ENCODE measurements around the gene M1AP. TPM values are rescaled to one million over a fixed set of nuclear protein-coding genes. Genes with fewer than 3 reads are reported as not detected.
A peak's percentile ranks its signal among the peaks of the same experiment; 100 is the strongest.

The M1AP gene
- total and polyA plus RNA-seq, 5 donors from 2014 or later: not detected

GRCh38 chr2:74581463-74581862 is 66.7 kb downstream of the M1AP start:
- H3K27ac ChIP-seq (ENCODE audit: insufficient read depth, low read length, poor library complexity, severe bottlenecking): no peak overlapping the region
- Mint-ChIP-seq H3K4me1 (peaks cover 11 to 35% (median 20%) of the 10 kb centered on the region in 4 donors), H3K27me3 (no peaks in the 10 kb centered on the region), H3K9me3 (no peaks in the 10 kb centered on the region), H3K36me3 (no peaks in the 10 kb centered on the region), H3K27ac (no peak overlapping the region), H3K4me3 (no peak overlapping the region)
- ATAC-seq (ENCODE audit: low read depth in 2 of 2) (no peak), DNase-seq (no peak)
- no peaks in the 10 kb centered on the region for H3K27me3 ChIP-seq (ENCODE audit: control insufficient read depth, insufficient read depth, low read length)
- H3K4me3 ChIP-seq (ENCODE audit: low read depth, low read length): no peak overlapping the region
- H3K4me1 ChIP-seq (ENCODE audit: control insufficient read depth, insufficient read depth, low read length, poor library complexity, severe bottlenecking): peaks cover 13% of the 10 kb centered on the region
- no peaks in the 10 kb centered on the region for H3K9me3 ChIP-seq (ENCODE audit: control insufficient read depth in 2 of 2, low read length in 2 of 2)
- H3K36me3 ChIP-seq (ENCODE audit: control insufficient read depth, insufficient read depth, low read length): no peaks in the 10 kb centered on the region

DNA sequence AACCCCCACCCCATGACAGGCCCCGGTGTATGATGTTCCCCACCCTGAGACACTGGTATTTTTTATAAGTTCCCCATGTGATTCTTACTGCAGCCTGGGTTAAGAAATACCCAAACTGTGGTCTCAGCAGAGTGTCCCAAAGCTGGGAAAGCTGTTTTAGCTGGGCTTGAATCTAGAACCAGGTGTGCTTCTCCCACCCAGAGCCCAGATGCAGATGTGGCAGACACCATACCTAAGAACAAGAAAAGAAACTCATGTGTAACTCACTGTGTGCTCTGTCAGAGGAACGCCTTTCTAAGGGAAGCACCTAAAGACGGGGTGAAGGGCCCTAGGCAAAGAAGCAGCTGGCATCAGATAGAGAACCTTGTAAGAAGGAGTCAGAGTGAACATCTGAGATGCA is 69.7 kb downstream of the M1AP start:
- no peaks in the 10 kb centered on the region for H3K36me3 Mint-ChIP-seq

DNA sequence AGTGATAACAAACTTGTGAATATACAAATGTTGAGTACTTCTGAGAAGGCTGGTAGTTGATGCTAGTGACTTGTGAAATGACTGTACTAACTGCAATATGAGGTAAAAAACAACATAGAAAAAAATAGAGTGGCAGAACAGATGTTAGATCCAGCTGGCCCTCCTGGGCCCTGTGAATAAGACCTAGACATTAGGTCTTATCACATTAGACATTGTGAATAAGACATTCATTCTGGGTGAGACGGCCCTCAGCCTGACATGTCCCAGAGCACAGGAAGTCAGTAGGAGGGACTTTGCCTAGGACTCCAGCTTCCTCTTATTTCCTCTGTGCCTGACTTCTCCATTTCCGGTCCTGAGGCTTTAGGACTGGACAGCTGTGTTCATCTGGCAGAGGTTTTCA is 70.7 kb downstream of the M1AP start:
- Mint-ChIP-seq H3K27me3 (no peaks in the 10 kb centered on the region), H3K9me3 (no peaks in the 10 kb centered on the region), H3K4me3 (no peak overlapping the region), H3K27ac (peak overlapping the region in 2 of 3 donors; percentile 29 to 45), H3K4me1 (peaks cover 15 to 27% (median 21%) of the 10 kb centered on the region in 4 donors), H3K36me3 (no peaks in the 10 kb centered on the region)
- no peaks in the 10 kb centered on the region for H3K27me3 ChIP-seq (ENCODE audit: control insufficient read depth, insufficient read depth, low read length)
- H3K4me3 ChIP-seq (ENCODE audit: low read depth, low read length): no peak overlapping the region
- H3K4me1 ChIP-seq (ENCODE audit: control insufficient read depth, insufficient read depth, low read length, poor library complexity, severe bottlenecking): peaks cover 18% of the 10 kb centered on the region
- ATAC-seq (ENCODE audit: low read depth in 2 of 2): no peak
- peak in 1 of 3 donors; percentile 65 for DNase-seq
- no peaks in the 10 kb centered on the region for H3K9me3 ChIP-seq (ENCODE audit: control insufficient read depth in 2 of 2, low read length in 2 of 2)
- H3K27ac ChIP-seq (ENCODE audit: insufficient read depth, low read length, poor library complexity, severe bottlenecking): no peak overlapping the region
- H3K36me3 ChIP-seq (ENCODE audit: control insufficient read depth, insufficient read depth, low read length): no peaks in the 10 kb centered on the region

More for the DNA sequence above, 69.7 kb downstream of the M1AP start:
- no peak overlapping the region for H3K27ac Mint-ChIP-seq
- H3K4me1 Mint-ChIP-seq: peaks cover 15 to 28% (median 20%) of the 10 kb centered on the region in 4 donors
- H3K9me3 Mint-ChIP-seq: no peaks in the 10 kb centered on the region
- H3K4me3 Mint-ChIP-seq: no peak overlapping the region
- H3K27me3 ChIP-seq (ENCODE audit: control insufficient read depth, insufficient read depth, low read length): no peaks in the 10 kb centered on the region
- peaks cover 16% of the 10 kb centered on the region for H3K4me1 ChIP-seq (ENCODE audit: control insufficient read depth, insufficient read depth, low read length, poor library complexity, severe bottlenecking)
- H3K4me3 ChIP-seq (ENCODE audit: low read depth, low read length): no peak overlapping the region
- H3K27me3 Mint-ChIP-seq: no peaks in the 10 kb centered on the region
- ATAC-seq (ENCODE audit: low read depth in 2 of 2) (no peak), DNase-seq (peak in 1 of 3 donors; percentile 40)
- no peaks in the 10 kb centered on the region for H3K36me3 ChIP-seq (ENCODE audit: control insufficient read depth, insufficient read depth, low read length)
- no peaks in the 10 kb centered on the region for H3K9me3 ChIP-seq (ENCODE audit: control insufficient read depth in 2 of 2, low read length in 2 of 2)
- no peak overlapping the region for H3K27ac ChIP-seq (ENCODE audit: insufficient read depth, low read length, poor library complexity, severe bottlenecking)

GRCh38 chr2:74576863-74577229 is 71.3 kb downstream of the M1AP start:
- peaks cover 15 to 27% (median 21%) of the 10 kb centered on the region in 4 donors for H3K4me1 Mint-ChIP-seq
- no peaks in the 10 kb centered on the region for H3K27me3 Mint-ChIP-seq
- Histone ChIP-seq H3K36me3 (ENCODE audit: control insufficient read depth, insufficient read depth, low read length) (no peaks in the 10 kb centered on the region), H3K27ac (ENCODE audit: insufficient read depth, low read length, poor library complexity, severe bottlenecking) (no peak overlapping the region), H3K4me1 (ENCODE audit: control insufficient read depth, insufficient read depth, low read length, poor library complexity, severe bottlenecking) (peaks cover 18% of the 10 kb centered on the region), H3K9me3 (ENCODE audit: control insufficient read depth in 2 of 2, low read length in 2 of 2) (no peaks in the 10 kb centered on the region), H3K27me3 (ENCODE audit: control insufficient read depth, insufficient read depth, low read length) (no peaks in the 10 kb centered on the region), H3K4me3 (ENCODE audit: low read depth, low read length) (no peak overlapping the region)
- ATAC-seq (ENCODE audit: low read depth in 2 of 2): no peak
- H3K4me3 Mint-ChIP-seq: no peak overlapping the region
- no peak overlapping the region for H3K27ac Mint-ChIP-seq
- DNase-seq: no peak
- no peaks in the 10 kb centered on the region for H3K36me3 Mint-ChIP-seq
- no peaks in the 10 kb centered on the region for H3K9me3 Mint-ChIP-seq

GRCh38 chr2:74576211-74576862 is 71.8 kb downstream of the M1AP start:
- no peak for ATAC-seq (ENCODE audit: low read depth in 2 of 2)
- Histone ChIP-seq H3K27me3 (ENCODE audit: control insufficient read depth, insufficient read depth, low read length) (no peaks in the 10 kb centered on the region), H3K27ac (ENCODE audit: insufficient read depth, low read length, poor library complexity, severe bottlenecking) (no peak overlapping the region), H3K36me3 (ENCODE audit: control insufficient read depth, insufficient read depth, low read length) (no peaks in the 10 kb centered on the region), H3K9me3 (ENCODE audit: control insufficient read depth in 2 of 2, low read length in 2 of 2) (no peaks in the 10 kb centered on the region), H3K4me3 (ENCODE audit: low read depth, low read length) (no peak overlapping the region), H3K4me1 (ENCODE audit: control insufficient read depth, insufficient read depth, low read length, poor library complexity, severe bottlenecking) (peaks cover 18% of the 10 kb centered on the region)
- H3K27me3 Mint-ChIP-seq: no peaks in the 10 kb centered on the region
- DNase-seq: no peak
- peaks cover 15 to 27% (median 21%) of the 10 kb centered on the region in 4 donors for H3K4me1 Mint-ChIP-seq
- H3K27ac Mint-ChIP-seq: no peak overlapping the region
- no peak overlapping the region for H3K4me3 Mint-ChIP-seq
- H3K36me3 Mint-ChIP-seq: no peaks in the 10 kb centered on the region
- H3K9me3 Mint-ChIP-seq: no peaks in the 10 kb centered on the region

- Mint-ChIP-seq H3K36me3 (no peaks in the 10 kb centered on the region), H3K27ac (peak overlapping the region in 1 of 3 donors; percentile 90), H3K9me3 (no peaks in the 10 kb centered on the region), H3K4me3 (no peak overlapping the region), H3K4me1 (peaks cover 15 to 27% (median 21%) of the 10 kb centered on the region in 4 donors), H3K27me3 (no peaks in the 10 kb centered on the region)
- Histone ChIP-seq H3K4me1 (ENCODE audit: control insufficient read depth, insufficient read depth, low read length, poor library complexity, severe bottlenecking) (peaks cover 18% of the 10 kb centered on the region), H3K27me3 (ENCODE audit: control insufficient read depth, insufficient read depth, low read length) (no peaks in the 10 kb centered on the region), H3K36me3 (ENCODE audit: control insufficient read depth, insufficient read depth, low read length) (no peaks in the 10 kb centered on the region), H3K4me3 (ENCODE audit: low read depth, low read length) (no peak overlapping the region), H3K27ac (ENCODE audit: insufficient read depth, low read length, poor library complexity, severe bottlenecking) (no peak overlapping the region), H3K9me3 (ENCODE audit: control insufficient read depth in 2 of 2, low read length in 2 of 2) (no peaks in the 10 kb centered on the region)
- DNase-seq (no peak), ATAC-seq (ENCODE audit: low read depth in 2 of 2) (no peak)
Observed at GRCh38 chr2:74575320-74575719, 72.8 kb downstream of the M1AP start.

DNA sequence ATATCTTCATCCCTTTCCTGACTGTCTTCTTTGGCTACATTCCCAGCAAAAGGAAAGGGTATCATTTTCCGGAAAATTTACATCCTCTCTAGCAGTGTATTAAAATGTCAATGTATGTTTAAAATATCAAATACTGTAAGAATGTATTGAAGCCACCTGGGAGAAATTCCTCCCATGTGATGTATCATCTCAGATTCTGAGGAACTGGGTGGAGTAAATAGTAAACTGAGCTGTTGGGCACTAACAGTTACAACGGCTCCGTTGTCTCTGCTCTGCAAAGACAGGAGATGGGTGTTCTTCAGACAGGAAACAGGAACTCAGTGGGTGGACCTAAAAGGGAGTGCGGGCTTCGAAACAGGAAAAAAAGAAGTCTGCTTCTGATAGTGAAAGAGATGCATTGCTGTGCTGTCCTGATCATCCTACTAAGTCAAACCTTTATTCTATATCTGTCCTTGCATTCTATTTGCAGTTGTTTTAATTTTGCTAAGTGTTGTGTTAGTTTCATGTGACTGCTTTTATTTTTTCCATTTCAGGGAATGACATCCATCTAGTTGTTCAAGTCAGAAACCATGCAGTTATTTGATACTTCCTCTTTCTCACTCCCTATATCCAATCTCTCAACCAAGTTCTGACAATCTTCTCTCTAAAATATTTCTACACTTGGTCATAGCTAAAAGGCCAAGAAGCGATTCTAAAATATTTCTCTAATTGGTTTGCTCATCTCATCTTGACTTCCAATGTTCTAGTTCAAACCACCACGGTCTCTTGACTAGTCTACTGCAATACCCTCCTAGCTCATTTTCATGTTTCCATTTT is 74.2 kb downstream of the M1AP start:
- ATAC-seq (ENCODE audit: low read depth in 2 of 2): peak; percentile 75 to 85
- Mint-ChIP-seq H3K4me3 (peak overlapping the region; percentile 65 to 82 (median 70)), H3K36me3 (no peaks in the 10 kb centered on the region), H3K27ac (peak overlapping the region; percentile 69 to 90 (median 90)), H3K9me3 (peaks cover 0 to 1% (median 0%) of the 10 kb centered on the region in 7 donors), H3K4me1 (peaks cover 15 to 27% (median 21%) of the 10 kb centered on the region in 4 donors), H3K27me3 (no peaks in the 10 kb centered on the region)
- no peaks in the 10 kb centered on the region for H3K27me3 ChIP-seq (ENCODE audit: control insufficient read depth, insufficient read depth, low read length)
- DNase-seq: peak in 1 of 3 donors; percentile 75
- peak overlapping the region; percentile 74 for H3K4me3 ChIP-seq (ENCODE audit: low read depth, low read length)
- no peaks in the 10 kb centered on the region for H3K9me3 ChIP-seq (ENCODE audit: control insufficient read depth in 2 of 2, low read length in 2 of 2)
- H3K27ac ChIP-seq (ENCODE audit: insufficient read depth, low read length, poor library complexity, severe bottlenecking): peak overlapping the region; percentile 39
- no peaks in the 10 kb centered on the region for H3K36me3 ChIP-seq (ENCODE audit: control insufficient read depth, insufficient read depth, low read length)
- H3K4me1 ChIP-seq (ENCODE audit: control insufficient read depth, insufficient read depth, low read length, poor library complexity, severe bottlenecking): peaks cover 18% of the 10 kb centered on the region

All from CD4-positive, CD25-positive, alpha-beta regulatory T cell (primary cell).